ENCODE results near the gene TSPO2.

GRCh38 chr6:41054511-41054910 is 12.2 kb downstream of the TSPO2 start:
- no peak for TF ChIP-seq POLR2A (IDR thresholded peaks at IDR 0.05; ENCODE audit: low read depth, low read length)
- TF ChIP-seq SMC3 (IDR thresholded peaks at IDR 0.05; ENCODE audit: low read depth, low read length) = no peak
- TF ChIP-seq CTCF (conservative IDR thresholded peaks at IDR 0.05; ENCODE audit: low read depth, low read length) = no peak
- no peak for TF ChIP-seq USF2 (IDR thresholded peaks at IDR 0.05; ENCODE audit: low read depth, low read length)
- no peak for TF ChIP-seq CEBPB (IDR thresholded peaks at IDR 0.05; ENCODE audit: low read depth, low read length)
- no peak for TF ChIP-seq RAD21 (IDR thresholded peaks at IDR 0.05; ENCODE audit: low read length)
- no peak for TF ChIP-seq NFE2L2 (IDR thresholded peaks at IDR 0.05; ENCODE audit: low read depth, low read length)
- TF ChIP-seq CHD1 (IDR thresholded peaks at IDR 0.05; ENCODE audit: low read depth, low read length) = no peak
- no peak for TF ChIP-seq BHLHE40 (IDR thresholded peaks at IDR 0.05; ENCODE audit: low read depth, low read length)
